ENCODE measurements around the gene ZGRF1. TPM values are rescaled to one million over a fixed set of nuclear protein-coding genes. Genes with fewer than 3 reads are reported as not detected.

ZGRF1 gene
- total and polyA plus RNA-seq, 2 experiments from 2014 or later: 3.1 to 5.3 TPM

GRCh38 chr4:112550728-112551127 is 86.0 kb downstream of the ZGRF1 start:
- Histone ChIP-seq H3K79me2 (ENCODE audit: insufficient read depth) (no peaks in the 10 kb centered on the region), H3K9me2 (ENCODE audit: insufficient read depth) (no peaks in the 10 kb centered on the region), H3K4me2 (ENCODE audit: unreplicated experiment) (peak overlapping the region; percentile 53), H4K20me1 (ENCODE audit: insufficient read depth) (no peaks in the 10 kb centered on the region), H2AFZ (peak overlapping the region; percentile 53; the same call in 1 of the 2 replicates), H3K9ac (0 out of 2 replicates have a peak overlapping the region, but pooled peaks have one; percentile 4), H3K4me3 (peak overlapping the region; percentile 21; the same call in 1 of the 2 replicates), H3K27me3 (replicated peaks; ENCODE audit: insufficient read depth) (no peaks in the 10 kb centered on the region), H3K27ac (peak overlapping the region; percentile 56), H3F3A (ENCODE audit: insufficient read depth) (peaks cover 20% of the 10 kb centered on the region), H3K36me3 (ENCODE audit: low read depth) (no peaks in the 10 kb centered on the region), H3K4me1 (ENCODE audit: insufficient read depth) (peaks cover 31% of the 10 kb centered on the region), H3K9me3 (ENCODE audit: low read depth) (no peaks in the 10 kb centered on the region)
- in situ Hi-C loops (cut with MboI): no loop called here
- DNase-seq: peak; percentile 89
- 9 to 23% methylated on average over 2 of the region's 2 CpGs for WGBS, 2 experiments (ENCODE audit: low coverage in 1 of 2, low lambda C conversion rate in 2 of 2, missing lambda C conversion rate in 2 of 2)
- TF ChIP-seq EZH2phosphoT487 (IDR thresholded peaks at IDR 0.05; ENCODE audit: insufficient read depth, low read depth) (no peak), EZH2 (IDR thresholded peaks at IDR 0.05; ENCODE audit: insufficient read depth, poor library complexity, severe bottlenecking) (no peak)

- 65 to 73% methylated on average over 2 of the region's 2 CpGs for whole genome bisulfite sequencing, 2 experiments (ENCODE audit: low coverage in 1 of 2, low lambda C conversion rate in 2 of 2, missing lambda C conversion rate in 2 of 2)
- H3K9me3 ChIP-seq (ENCODE audit: low read depth): no peaks in the 10 kb centered on the region
Measured at GRCh38 chr4:112546476-112546875, 90.2 kb downstream of the ZGRF1 start.

GRCh38 chr4:112545346-112545745 is 91.4 kb downstream of the ZGRF1 start:
- in situ Hi-C loops (cut with MboI): no loop called here

More at GRCh38 chr4:112546476-112546875, 90.2 kb downstream of the ZGRF1 start:
- H3K79me2 ChIP-seq (ENCODE audit: insufficient read depth): no peaks in the 10 kb centered on the region
- in situ Hi-C loops (cut with MboI): no loop called here
- peak; percentile 49 for DNase-seq
- no peak overlapping the region for H3K4me3 ChIP-seq
- H2AFZ ChIP-seq: no peak overlapping the region
- no peak overlapping the region for H3K4me2 ChIP-seq (ENCODE audit: unreplicated experiment)
- H3F3A ChIP-seq (ENCODE audit: insufficient read depth): peaks cover 7% of the 10 kb centered on the region
- no peaks in the 10 kb centered on the region for H3K27me3 ChIP-seq (replicated peaks; ENCODE audit: insufficient read depth)
- no peak overlapping the region for H3K27ac ChIP-seq
- peaks cover 11% of the 10 kb centered on the region for H3K4me1 ChIP-seq (ENCODE audit: insufficient read depth)
- TF ChIP-seq EZH2 (IDR thresholded peaks at IDR 0.05; ENCODE audit: insufficient read depth, poor library complexity, severe bottlenecking) (no peak), EZH2phosphoT487 (IDR thresholded peaks at IDR 0.05; ENCODE audit: insufficient read depth, low read depth) (no peak)
- H3K9ac ChIP-seq: no peak overlapping the region
- no peaks in the 10 kb centered on the region for H3K9me2 ChIP-seq (ENCODE audit: insufficient read depth)
- no peaks in the 10 kb centered on the region for H4K20me1 ChIP-seq (ENCODE audit: insufficient read depth)
- no peaks in the 10 kb centered on the region for H3K36me3 ChIP-seq (ENCODE audit: low read depth)

GRCh38 chr4:112540695-112541094 is 96.0 kb downstream of the ZGRF1 start:
- Histone ChIP-seq H3K4me3 (no peak overlapping the region), H3K27ac (no peak overlapping the region), H3K27me3 (replicated peaks; ENCODE audit: insufficient read depth) (no peaks in the 10 kb centered on the region), H4K20me1 (ENCODE audit: insufficient read depth) (no peaks in the 10 kb centered on the region), H2AFZ (no peak overlapping the region), H3K79me2 (ENCODE audit: insufficient read depth) (no peaks in the 10 kb centered on the region), H3K9ac (no peak overlapping the region), H3K4me2 (ENCODE audit: unreplicated experiment) (no peak overlapping the region), H3K9me3 (ENCODE audit: low read depth) (no peaks in the 10 kb centered on the region), H3K4me1 (ENCODE audit: insufficient read depth) (no peaks in the 10 kb centered on the region), H3K36me3 (ENCODE audit: low read depth) (no peaks in the 10 kb centered on the region), H3F3A (ENCODE audit: insufficient read depth) (no peaks in the 10 kb centered on the region), H3K9me2 (ENCODE audit: insufficient read depth) (no peaks in the 10 kb centered on the region)
- 98 to 100% methylated on average over 1 of the region's 1 CpG for WGBS, 2 experiments (ENCODE audit: low coverage in 1 of 2, low lambda C conversion rate in 2 of 2, missing lambda C conversion rate in 2 of 2)
- in situ Hi-C loops (cut with MboI): no loop called here
- DNase-seq: no peak
- no peak for TF ChIP-seq EZH2 (IDR thresholded peaks at IDR 0.05; ENCODE audit: insufficient read depth, poor library complexity, severe bottlenecking)
- TF ChIP-seq EZH2phosphoT487 (IDR thresholded peaks at IDR 0.05; ENCODE audit: insufficient read depth, low read depth): no peak

More at GRCh38 chr4:112545346-112545745, 91.4 kb downstream of the ZGRF1 start:
- Histone ChIP-seq H3K4me2 (ENCODE audit: unreplicated experiment) (no peak overlapping the region), H3K27me3 (replicated peaks; ENCODE audit: insufficient read depth) (no peaks in the 10 kb centered on the region), H3F3A (ENCODE audit: insufficient read depth) (no peaks in the 10 kb centered on the region), H3K79me2 (ENCODE audit: insufficient read depth) (no peaks in the 10 kb centered on the region), H3K9me2 (ENCODE audit: insufficient read depth) (no peaks in the 10 kb centered on the region), H3K4me3 (no peak overlapping the region), H3K4me1 (ENCODE audit: insufficient read depth) (peaks cover under 1% of the 10 kb centered on the region), H3K36me3 (ENCODE audit: low read depth) (no peaks in the 10 kb centered on the region), H3K9me3 (ENCODE audit: low read depth) (no peaks in the 10 kb centered on the region), H3K27ac (no peak overlapping the region), H2AFZ (no peak overlapping the region), H3K9ac (no peak overlapping the region), H4K20me1 (ENCODE audit: insufficient read depth) (no peaks in the 10 kb centered on the region)
- no peak for TF ChIP-seq EZH2 (IDR thresholded peaks at IDR 0.05; ENCODE audit: insufficient read depth, poor library complexity, severe bottlenecking)
- no peak for TF ChIP-seq EZH2phosphoT487 (IDR thresholded peaks at IDR 0.05; ENCODE audit: insufficient read depth, low read depth)
- 92 to 97% methylated on average over 3 of the region's 3 CpGs for WGBS, 2 experiments (ENCODE audit: low coverage in 1 of 2, low lambda C conversion rate in 2 of 2, missing lambda C conversion rate in 2 of 2)
- no peak for DNase-seq
